ENCODE measurements around the gene CCDC110. TPM values are rescaled to one million over a fixed set of nuclear protein-coding genes. Genes with fewer than 3 reads are reported as not detected.

CCDC110 gene
- total and polyA plus RNA-seq, 2 experiments from 2014 or later, result 3.1 TPM; not detected in 1

DNA sequence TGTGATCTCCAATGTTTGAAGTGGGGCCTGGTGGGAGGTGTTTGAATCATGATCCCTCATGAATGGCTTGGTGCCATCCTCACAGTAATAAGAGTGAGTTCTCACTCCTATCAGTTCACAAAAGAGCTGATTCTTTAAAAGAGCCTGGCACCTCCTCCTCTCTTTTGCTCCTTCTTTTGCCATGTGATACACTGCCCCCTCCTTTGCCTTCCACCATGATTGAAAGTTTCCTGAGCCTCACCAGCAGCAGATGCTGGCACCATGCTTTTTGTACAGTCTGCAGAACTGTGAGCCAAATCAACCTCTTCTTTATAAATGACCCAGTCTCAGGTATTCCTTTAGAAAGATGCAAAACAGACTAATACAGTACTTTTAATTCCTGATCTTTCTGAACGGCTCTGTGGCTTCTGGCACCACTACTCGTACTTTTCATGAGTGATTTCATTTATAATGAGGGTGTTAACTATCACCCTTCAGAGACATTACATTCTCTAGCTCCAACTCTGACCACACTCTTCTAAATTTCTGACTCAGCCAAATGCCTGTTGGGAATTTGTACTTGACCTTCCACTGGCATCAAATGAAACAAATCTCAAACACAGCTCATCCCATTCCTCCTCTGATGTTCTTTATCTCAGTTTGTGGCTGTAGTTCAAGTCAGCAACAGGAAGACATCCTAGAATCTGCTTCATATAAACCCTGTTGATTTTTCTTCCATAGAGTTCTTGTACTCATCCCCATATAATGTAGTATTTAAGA lies 50.0 kb downstream of the CCDC110 start:
- DNase-seq (ENCODE audit: low read depth in 1 of 2, low spot score in 1 of 2), result peak in 1 of 2 donors; percentile 75
- H3K4me3 ChIP-seq, result no peak overlapping the region
- H3K27ac ChIP-seq, result no peak overlapping the region
- peaks cover 7% of the 10 kb centered on the region for H3K4me1 ChIP-seq (ENCODE audit: low read depth)
- TF ChIP-seq, protein P1, sequence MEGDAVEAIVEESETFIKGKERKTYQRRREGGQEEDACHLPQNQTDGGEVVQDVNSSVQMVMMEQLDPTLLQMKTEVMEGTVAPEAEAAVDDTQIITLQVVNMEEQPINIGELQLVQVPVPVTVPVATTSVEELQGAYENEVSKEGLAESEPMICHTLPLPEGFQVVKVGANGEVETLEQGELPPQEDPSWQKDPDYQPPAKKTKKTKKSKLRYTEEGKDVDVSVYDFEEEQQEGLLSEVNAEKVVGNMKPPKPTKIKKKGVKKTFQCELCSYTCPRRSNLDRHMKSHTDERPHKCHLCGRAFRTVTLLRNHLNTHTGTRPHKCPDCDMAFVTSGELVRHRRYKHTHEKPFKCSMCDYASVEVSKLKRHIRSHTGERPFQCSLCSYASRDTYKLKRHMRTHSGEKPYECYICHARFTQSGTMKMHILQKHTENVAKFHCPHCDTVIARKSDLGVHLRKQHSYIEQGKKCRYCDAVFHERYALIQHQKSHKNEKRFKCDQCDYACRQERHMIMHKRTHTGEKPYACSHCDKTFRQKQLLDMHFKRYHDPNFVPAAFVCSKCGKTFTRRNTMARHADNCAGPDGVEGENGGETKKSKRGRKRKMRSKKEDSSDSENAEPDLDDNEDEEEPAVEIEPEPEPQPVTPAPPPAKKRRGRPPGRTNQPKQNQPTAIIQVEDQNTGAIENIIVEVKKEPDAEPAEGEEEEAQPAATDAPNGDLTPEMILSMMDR (IDR thresholded peaks at IDR 0.05; ENCODE audit: low read depth, low read length), result no peak
- peaks cover 16% of the 10 kb centered on the region for H3K36me3 ChIP-seq
- no peaks in the 10 kb centered on the region for H3K9me3 ChIP-seq (ENCODE audit: low read depth)
- H3K27me3 ChIP-seq, result no peaks in the 10 kb centered on the region

DNA sequence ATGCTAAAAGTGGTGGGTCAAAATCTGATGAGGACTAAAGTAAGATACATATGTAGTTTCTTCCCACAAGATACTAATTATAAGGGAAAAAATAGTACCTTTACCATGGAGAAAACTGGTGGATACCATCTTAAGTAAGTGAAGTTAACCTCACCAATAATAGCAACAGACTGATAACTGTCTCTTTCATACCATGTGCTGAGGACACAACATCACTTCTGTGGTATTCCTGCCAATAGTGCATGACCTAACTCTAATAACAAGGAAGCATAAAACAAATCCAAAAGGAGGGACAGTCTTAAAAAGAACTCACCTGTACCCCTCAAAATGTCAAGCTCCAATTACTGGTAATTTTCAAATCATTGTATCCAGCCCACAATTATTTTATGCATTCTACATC lies 54.6 kb downstream of the CCDC110 start:
- DNase-seq (ENCODE audit: low read depth in 1 of 2, low spot score in 1 of 2), result no peak
- Histone ChIP-seq H3K27me3 (no peaks in the 10 kb centered on the region), H3K4me1 (ENCODE audit: low read depth) (no peaks in the 10 kb centered on the region), H3K27ac (no peak overlapping the region), H3K9me3 (ENCODE audit: low read depth) (no peaks in the 10 kb centered on the region), H3K4me3 (no peak overlapping the region), H3K36me3 (peaks cover 42% of the 10 kb centered on the region)
- TF ChIP-seq, protein P1 (IDR thresholded peaks at IDR 0.05; ENCODE audit: low read depth, low read length), result no peak

DNA sequence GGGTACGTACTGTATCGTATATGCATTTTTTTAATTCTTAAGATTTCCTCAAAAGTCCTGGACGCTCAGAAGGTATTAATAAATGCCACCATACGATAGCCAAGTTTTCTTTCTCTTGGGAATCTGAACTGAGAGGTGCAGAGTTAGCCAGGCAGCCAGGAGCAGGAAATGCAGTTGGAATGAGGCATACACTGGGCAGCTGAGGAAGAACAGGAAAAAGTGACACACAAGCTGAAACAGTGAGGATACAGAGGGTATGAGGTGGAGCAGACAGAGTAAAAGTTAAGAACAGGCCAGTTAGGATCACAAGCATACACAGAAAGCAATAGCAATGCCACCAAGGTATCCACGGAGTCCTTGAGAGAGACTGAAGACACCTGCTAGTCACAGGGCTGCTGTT lies 59.1 kb downstream of the CCDC110 start:
- no peak overlapping the region for H3K4me3 ChIP-seq
- TF ChIP-seq, protein P1 (IDR thresholded peaks at IDR 0.05; ENCODE audit: low read depth, low read length), result no peak

DNA sequence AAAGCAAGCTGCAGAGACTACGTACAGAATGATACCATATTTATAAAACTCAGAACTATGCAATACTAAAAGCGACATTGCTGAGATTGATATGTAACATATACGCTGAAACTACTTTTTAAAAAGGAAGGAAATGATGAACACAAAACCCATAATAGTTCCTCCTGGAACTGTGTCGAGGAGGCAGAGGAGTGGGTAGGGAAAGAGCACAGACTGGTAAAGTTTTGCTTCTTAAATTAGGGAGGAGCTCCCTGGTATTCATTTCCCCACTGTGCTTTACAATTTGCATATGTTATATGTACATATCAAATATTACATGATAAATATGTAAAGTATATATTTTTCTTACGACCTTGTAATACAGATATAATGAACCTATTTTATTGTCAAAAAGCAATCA lies 59.7 kb downstream of the CCDC110 start:
- Histone ChIP-seq H3K27ac (no peak overlapping the region), H3K27me3 (no peaks in the 10 kb centered on the region)

More for the DNA sequence above, 59.1 kb downstream of the CCDC110 start:
- Histone ChIP-seq H3K27ac (peak overlapping the region; percentile 6), H3K9me3 (ENCODE audit: low read depth) (no peaks in the 10 kb centered on the region), H3K36me3 (peaks cover 33% of the 10 kb centered on the region), H3K27me3 (no peaks in the 10 kb centered on the region), H3K4me1 (ENCODE audit: low read depth) (no peaks in the 10 kb centered on the region)
- no peak for DNase-seq (ENCODE audit: low read depth in 1 of 2, low spot score in 1 of 2)

DNA sequence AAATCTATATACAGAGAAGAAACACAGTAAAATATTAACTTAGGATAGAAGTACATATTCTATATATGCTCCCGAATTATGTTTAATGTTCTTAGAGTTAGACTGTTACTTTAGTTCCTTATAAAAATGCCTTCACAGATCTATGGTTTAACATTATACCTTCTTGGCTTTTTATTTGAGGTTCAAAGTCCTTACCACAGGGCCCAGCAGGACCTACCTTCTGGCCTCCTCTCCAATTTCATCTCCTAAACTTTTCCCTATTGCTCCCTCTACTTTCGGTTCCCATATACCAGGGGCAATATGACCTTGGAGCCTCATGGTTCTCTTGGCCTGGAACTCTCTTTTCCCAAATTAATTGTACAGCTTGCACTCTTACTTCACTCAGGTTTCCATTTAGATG lies 63.1 kb downstream of the CCDC110 start:
- no peaks in the 10 kb centered on the region for H3K27me3 ChIP-seq
- H3K36me3 ChIP-seq, result peaks cover 6% of the 10 kb centered on the region
- H3K27ac ChIP-seq, result no peak overlapping the region
- H3K4me1 ChIP-seq (ENCODE audit: low read depth), result no peaks in the 10 kb centered on the region
- no peak overlapping the region for H3K4me3 ChIP-seq
- no peaks in the 10 kb centered on the region for H3K9me3 ChIP-seq (ENCODE audit: low read depth)
- TF ChIP-seq, protein P1 (IDR thresholded peaks at IDR 0.05; ENCODE audit: low read depth, low read length), result no peak
- DNase-seq (ENCODE audit: low read depth in 1 of 2, low spot score in 1 of 2), result no peak

More for the DNA sequence above, 59.7 kb downstream of the CCDC110 start:
- TF ChIP-seq, protein P1 (IDR thresholded peaks at IDR 0.05; ENCODE audit: low read depth, low read length), result no peak
- H3K36me3 ChIP-seq, result peaks cover 31% of the 10 kb centered on the region
- DNase-seq (ENCODE audit: low read depth in 1 of 2, low spot score in 1 of 2), result no peak
- H3K9me3 ChIP-seq (ENCODE audit: low read depth), result no peaks in the 10 kb centered on the region
- no peak overlapping the region for H3K4me3 ChIP-seq
- H3K4me1 ChIP-seq (ENCODE audit: low read depth), result no peaks in the 10 kb centered on the region

All from cardiac muscle cell (in vitro differentiated cells and primary cell).